Mesenteric fat pad (tissue), 1 donor: ENCODE results near the gene ALG1. TPM values are rescaled to one million over a fixed set of nuclear protein-coding genes. Genes with fewer than 3 reads are reported as not detected.

Experiments
- DNase-seq: peaks from one replicate; pipeline ENCODE4 v3.0.0-alpha.2; 2020; ENCODE audit warnings: low spot score
- long read RNA-seq: library from polyadenylated mRNA; unstranded; transcript quantifications from one replicate; pipeline ENCODE4 v2.0.0, GENCODE V29; 2020
- total RNA-seq: library from RNA; stranded (reverse); fragmentation: NEBNext Ultra II Directional; extraction: Animal tissue kit (Norgen Biotek cat#: 25700); gene quantifications from one replicate; pipeline ENCODE4 v1.2.1, GENCODE V29; 2021
- donor health status: DM: yes; HTN: yes; CAD: no.

The ALG1 gene, protein sequence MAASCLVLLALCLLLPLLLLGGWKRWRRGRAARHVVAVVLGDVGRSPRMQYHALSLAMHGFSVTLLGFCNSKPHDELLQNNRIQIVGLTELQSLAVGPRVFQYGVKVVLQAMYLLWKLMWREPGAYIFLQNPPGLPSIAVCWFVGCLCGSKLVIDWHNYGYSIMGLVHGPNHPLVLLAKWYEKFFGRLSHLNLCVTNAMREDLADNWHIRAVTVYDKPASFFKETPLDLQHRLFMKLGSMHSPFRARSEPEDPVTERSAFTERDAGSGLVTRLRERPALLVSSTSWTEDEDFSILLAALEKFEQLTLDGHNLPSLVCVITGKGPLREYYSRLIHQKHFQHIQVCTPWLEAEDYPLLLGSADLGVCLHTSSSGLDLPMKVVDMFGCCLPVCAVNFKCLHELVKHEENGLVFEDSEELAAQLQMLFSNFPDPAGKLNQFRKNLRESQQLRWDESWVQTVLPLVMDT
- total RNA-seq: 20.4 TPM
- long read RNA-seq, transcript ALG1-201 (13 exons, 2,132 nt): major isoform, 164 of 189 reads
- long read RNA-seq, partial matches to known transcripts: 2 of 189 reads
- long read RNA-seq, other reads (novel, unspliced or antisense): 23 of 189 reads

DNA sequence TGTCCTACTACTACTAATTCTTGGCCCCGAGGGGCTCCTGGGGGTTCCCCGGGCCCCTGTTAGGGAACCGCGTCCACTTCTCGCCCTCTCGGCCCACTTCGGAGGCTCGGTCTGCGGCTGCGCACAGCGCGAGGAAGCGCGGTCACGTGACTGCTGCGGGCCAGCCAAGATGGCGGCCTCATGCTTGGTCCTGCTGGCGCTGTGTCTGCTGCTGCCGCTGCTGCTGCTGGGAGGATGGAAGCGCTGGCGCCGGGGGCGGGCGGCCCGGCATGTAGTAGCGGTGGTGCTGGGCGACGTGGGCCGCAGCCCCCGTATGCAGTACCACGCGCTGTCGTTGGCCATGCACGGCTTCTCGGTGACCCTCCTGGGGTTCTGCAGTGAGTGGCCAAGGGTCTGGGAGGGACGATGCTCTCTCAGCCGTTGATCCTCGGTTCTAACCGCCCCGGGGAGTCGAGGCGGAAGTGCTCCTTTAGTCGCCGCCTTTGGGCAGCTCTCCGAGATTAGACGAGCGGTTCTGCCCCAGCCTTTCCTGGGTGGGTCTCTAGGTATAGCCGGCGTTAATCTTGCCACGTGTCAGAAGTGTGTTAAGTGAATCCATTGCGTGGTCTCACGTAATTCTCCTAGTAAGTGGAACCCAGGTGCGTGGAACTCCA lies at the start of gene ALG1:
ALG1 (plus strand) TSS at position 163 of the 653 bp plus-strand sequence; CDS start at position 170, 7 bp downstream.
- peak; percentile 98 for DNase-seq

DNA sequence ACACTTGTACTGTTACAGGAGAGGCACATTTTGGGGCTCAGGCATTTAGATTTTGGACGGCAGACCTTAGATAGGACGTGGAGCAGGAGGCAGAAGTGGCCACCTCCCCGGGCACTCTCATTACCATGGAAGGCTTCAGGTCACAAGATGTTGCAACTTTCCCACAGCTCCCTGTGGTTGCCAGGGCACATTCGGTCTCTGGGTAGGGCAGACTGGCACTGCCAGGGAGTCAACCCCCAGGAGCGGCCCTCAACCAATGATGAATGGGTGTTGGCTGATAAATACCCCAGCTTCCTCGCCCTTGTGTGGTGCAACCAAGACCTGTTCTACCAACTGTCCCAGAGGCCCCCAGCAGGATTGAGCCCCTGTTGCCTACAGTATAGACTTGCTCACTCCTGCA lies 49.1 kb upstream of the ALG1 start:
- no peak for DNase-seq

DNA sequence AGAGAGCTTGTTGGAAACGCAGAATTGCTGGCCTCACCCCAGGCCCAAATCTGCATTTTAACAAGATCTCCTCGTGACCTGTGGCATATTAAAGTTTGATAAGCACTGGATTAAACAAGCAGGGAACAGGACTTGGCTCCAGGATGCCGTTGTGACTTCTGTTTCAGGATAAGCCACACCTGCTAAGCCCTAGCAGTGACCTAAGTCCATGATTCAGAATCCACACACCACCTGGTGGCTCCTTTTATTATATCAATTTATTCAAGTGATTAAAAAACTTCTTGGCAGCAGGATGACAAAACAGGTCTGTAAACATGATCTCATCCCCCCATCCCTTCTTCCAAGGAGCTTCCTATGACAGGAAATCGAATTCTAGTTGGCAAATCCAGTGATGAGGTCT lies 47.0 kb upstream of the ALG1 start:
- no peak for DNase-seq

DNA sequence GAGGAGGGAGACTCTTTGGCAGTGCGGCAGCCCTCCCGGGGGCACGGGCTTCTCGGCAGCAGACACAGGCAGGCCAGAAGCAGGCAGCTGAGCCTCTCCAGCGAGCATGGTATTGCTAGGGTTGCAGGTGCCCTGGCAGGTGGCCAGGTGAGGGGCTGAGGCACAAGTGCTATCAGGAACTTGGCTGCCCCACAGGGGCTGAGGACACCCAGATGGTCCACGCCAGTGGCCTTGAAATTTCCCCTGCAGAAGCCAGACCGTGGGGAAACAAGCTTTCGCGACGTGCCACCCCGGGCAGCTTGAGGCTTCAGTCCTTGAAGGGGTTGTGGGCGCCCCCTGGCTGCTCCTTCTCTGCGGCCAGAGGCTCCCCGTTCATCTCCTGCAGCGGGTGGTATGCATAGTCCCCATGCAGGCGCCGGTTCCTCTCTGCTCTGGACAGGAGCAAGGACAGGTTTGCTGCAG lies 46.4 kb upstream of the ALG1 start:
- DNase-seq: no peak

DNA sequence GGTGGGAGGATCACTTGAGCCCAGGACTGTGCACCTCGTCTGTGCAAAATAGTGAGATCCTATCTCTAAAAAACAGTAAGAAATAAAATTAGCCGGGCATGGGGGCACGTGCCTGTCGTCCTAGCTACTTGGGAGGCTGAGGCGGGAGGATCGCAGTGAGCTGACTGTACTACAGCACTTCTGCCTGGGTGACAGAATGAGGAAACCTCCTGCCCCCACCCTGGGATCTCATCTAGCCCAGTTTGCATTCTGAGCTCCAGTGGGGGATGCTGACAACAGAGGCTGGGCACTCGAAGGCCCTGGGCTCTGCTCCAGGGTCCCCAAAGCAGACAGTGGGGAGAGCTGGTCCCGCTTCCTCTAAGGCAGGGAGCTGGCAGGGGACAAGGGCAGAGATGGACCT lies 45.0 kb upstream of the ALG1 start:
- no peak for DNase-seq

DNA sequence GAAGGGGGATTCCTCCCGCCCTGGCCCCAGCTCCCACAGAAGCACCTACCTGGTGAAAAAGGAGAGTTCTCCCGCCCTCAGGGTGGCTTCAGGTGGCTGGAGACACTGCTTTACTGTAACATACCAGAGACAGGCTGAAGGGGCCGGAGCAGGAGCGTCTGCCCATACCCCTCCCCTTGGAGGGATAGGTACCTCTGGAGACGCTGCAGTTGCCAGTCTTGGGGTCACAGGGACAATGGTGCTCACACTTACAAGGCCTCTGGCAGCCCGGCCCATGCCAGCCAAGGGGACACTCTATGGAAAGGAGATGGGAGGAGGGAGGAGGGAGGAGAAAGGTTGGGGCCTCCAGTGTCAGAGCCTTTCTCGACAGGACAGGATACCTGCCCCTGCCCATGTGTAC lies 44.6 kb upstream of the ALG1 start:
- no peak for DNase-seq

DNA sequence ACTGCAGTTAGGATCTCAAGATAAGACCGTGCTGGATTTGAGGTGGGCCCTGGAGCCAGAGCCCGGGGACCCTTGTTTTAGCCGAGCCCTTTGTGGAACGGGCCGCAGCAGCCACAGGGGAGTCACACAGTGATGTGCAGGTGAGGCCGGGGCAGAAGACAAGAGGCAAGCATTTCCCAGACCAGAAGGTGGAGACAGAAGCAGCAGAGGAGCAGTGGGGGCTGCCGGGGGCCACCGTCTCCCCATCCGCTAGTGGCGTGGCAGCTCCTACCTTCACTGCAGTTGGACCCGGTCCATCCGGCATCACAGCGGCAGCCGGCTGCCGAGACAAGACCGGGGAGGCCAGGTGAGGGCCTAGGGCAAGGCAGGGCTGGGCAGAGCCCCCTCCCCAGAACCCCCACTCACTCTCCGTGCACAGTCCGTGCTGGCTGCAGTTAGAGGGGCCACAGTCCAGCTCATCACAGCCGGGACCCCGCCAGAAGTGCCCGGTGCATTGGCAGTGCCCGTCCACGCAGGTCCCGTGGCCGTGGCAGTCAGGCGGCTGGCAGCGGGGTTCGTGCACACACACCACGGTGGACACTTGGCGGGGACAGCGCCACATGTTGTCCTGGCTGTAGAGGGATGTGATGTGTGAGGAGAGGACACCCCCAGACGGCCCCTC lies 43.9 kb upstream of the ALG1 start:
- DNase-seq: no peak

DNA sequence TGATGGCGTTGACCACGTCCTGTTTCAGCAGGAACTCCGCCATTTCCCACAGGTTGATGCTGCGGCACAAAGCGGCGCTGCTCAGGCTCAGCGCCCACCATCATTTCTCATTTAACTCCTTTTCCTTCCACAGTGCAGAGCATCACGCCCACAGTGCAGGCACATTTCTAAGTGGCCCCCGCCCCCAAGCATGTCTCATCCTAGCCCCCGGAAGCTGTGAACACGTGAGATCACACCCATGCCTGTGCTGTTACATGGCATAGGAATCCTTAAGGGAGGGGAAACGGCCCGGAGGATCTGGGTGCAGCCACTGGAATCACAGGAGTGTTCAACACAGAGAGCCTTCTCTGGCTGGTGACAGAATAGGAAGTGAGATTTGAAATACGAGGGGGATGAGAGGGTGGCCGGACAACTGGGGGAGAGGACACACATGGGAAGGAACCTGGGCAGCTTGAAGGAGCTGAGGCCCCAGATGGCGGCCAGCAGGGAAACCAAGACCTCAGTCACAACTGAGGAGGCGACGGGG lies 42.6 kb upstream of the ALG1 start:
- DNase-seq: no peak

DNA sequence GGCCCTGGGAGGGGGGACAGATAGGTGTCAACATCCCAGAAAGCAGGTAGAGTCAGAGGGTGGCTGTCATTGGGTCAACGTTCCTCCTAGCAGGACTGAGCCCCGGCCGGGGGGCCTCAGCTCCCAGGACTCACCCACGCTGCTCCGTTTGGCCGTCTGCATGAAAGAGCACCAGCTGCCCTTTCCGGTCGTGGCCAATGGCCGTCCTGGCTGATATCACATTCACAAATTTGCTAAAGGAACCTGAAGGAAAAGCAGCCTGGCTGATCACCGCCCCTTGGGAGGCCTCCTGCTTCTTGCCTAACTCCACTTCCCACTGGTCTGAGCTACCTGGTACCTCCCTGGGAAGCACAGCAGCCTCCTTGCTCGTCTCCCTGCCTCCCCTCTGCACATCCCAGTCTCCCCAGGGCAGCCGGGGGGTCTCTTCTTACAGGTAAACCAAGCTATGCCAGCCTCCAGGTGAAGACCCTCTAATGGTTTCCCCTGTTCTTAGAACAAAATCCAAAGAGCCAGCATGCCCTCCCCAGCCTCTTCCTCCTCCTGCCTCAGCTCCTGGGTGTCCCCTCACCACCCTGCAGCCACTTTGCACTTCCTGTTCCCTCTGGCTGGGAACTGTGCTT lies 41.3 kb upstream of the ALG1 start:
- no peak for DNase-seq

DNA sequence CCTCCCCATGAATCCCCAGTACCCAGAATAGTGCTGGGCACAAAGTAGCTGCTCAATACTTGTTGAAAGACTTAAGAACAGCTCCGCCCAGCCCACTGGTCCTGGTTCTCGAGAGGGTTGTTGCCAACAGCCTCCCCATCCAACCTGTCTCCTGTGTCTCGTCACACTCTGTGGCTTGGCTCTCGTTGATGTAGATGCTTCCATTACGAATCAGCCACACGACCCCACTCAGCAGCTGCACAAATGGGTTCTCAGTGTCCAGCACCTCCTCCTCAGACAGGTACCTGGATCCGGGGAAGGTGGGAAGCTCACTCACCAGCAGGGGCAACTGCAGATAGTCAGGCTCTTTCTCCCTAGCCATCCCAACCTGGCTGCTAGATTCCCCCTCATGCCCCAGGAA lies 40.0 kb upstream of the ALG1 start:
- DNase-seq: no peak

DNA sequence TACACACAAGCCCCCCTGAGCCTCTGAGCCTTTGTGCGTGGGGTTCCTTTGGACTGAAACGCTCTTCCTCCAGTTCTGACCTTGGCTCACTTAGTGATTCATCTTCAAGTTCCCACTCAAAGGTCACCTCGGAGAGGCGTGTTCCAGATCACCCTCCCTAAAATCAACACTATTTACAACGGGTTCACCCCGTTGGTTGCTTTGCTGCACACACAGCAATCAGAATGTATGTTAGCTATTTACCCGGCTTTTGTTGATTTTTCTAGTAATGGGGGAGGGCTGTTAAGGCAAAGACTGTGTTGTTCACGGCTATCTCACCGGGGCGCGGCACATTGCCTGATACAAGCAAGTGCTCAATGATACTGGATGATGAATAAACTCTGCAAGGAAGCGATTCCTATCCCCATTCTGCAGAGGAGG lies 38.9 kb upstream of the ALG1 start:
- DNase-seq: no peak

DNA sequence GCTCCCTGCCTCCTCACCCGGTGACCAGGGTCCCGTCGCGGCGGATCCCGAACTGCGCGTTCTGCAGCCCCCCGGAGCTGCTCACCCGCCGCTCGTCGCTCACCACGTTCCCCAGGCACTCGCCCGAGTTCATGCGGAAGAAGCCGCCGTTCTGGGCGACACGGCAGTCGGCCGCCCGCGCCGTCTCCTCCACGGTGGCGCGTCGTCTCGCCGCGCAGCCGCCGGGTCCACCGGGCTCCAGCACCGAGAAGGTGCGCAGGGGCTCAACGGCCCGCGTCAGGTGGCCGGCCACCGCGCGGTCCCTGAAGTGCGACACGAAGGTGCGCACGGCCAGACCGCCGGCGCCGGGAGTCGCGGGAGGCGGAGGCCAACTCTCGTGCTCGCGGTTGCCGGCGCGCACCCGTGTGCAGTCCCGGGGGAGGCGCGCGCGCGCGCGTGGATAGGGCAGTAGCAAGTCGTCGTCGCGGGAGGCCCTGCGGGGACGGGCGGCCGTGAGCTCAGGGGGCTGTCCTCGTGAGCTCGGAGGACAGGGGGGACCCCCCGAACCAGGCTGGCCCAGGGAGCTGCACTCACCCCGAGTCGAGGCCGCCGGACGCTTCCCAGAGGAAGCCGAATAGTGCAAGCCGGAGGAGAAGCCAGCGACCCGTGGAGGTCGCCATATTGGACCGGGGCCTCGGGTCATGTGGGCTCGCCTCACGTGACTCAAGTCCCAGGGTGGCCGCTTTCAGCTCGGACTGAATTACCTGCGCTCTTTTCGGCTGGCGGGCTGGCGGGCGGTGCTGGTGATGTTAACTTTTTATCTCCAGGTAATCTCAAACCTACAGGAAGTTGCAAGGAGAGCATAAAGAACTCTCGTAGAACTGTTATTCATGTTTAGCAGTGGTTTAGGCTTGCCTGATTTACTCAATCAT lies 38.1 kb upstream of the ALG1 start, which contains the start of gene NAGPA:
NAGPA (minus strand) TSS at position 680 of the 911 bp plus-strand sequence; CDS start at position 659, 21 bp downstream.
- peak; percentile 95 for DNase-seq

DNA sequence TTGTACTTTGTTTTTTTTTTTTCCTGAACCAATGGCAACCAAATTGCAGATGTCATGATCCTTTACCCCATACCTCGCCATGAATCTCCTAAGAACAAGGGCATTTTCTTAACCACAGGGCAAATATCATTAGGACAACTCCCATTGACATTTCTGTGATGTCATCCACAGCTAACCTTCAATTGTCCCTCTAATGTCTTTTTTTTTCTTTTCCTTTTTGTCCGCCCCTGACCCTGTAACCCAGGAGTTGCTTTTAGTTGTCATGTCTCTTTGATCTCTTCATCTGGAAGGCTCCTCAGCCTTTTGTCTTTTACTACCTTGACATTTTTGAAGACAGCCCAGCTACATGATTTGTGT lies 37.5 kb upstream of the ALG1 start:
- no peak for DNase-seq

DNA sequence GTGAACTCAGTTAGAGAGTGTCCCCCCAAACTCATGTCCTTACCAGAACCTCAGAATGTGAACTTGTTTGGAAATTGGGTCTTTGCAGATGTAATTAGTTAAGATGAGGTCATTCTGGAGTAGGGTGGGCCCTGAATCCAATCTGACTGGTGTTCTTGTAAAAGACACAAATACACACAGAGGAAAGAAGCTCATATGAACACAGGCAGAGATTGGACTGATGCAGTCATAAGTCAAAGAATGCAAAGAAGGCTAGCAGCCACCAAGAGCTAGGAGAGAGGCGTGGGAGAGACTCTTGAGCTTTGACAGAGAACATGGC lies 35.8 kb upstream of the ALG1 start:
- DNase-seq: no peak

DNA sequence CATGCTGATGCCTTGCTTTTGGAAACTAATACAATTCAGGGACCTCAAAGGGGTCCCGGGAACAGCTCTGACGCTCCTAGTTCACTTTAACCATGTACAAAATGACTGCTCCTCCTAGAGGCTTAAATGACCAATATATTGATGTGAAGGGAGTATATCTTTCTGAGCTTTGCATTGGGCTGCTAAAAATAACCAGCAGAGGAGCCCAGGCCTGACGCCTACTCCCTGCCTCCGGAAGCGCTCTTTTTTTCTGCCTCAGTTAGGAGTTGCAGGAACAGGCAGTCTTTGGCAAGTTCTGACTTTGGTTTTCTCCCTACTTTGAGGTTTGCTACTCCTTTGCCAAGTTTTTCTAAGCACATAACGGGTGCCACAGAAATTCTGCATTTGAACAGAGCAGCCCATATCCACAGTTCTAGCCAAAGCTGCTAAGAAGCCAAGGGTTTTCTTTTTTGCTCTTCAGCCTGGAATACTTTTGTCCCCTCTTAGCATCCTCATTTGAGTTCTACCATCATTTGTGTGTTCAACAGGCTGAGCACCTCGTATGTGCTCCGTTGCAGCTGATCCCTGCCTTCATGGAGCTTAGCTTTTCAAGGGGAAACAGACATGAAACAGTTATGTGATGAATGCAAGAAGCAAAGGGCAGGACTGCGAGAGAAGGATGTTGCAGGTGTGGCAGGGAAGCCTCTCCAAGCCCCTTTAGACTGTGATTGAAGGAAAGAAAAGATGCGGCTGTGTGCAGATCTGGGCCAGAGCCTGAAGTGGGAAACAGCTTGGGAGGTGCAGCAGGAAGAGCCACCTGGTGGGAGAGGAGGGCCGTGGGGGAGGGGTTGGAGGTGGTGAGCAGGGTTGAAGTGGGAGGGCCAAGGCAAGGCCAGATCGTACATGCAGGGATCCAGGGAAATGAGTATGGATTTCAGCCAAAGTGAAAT lies 35.2 kb upstream of the ALG1 start:
- no peak for DNase-seq

DNA sequence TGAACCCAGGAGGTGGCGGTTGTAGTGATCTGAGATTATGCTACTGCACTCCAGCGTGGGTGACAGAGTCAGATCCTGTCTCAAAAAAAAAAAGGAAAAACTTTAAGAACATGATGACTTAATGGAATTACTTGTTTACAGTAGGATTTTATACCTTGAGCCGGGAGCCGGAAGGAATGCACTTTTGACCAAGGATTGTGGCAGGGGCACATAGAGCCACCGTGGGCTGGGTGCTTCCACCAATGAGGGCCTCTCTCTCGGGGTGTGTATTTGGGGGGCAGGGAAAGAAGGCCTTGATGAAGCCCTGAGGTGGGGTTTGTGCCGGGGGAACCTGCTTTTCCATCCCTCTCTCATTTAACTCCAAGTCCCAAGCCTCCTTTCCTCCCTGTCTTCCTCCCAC lies 31.2 kb upstream of the ALG1 start:
- no peak for DNase-seq

DNA sequence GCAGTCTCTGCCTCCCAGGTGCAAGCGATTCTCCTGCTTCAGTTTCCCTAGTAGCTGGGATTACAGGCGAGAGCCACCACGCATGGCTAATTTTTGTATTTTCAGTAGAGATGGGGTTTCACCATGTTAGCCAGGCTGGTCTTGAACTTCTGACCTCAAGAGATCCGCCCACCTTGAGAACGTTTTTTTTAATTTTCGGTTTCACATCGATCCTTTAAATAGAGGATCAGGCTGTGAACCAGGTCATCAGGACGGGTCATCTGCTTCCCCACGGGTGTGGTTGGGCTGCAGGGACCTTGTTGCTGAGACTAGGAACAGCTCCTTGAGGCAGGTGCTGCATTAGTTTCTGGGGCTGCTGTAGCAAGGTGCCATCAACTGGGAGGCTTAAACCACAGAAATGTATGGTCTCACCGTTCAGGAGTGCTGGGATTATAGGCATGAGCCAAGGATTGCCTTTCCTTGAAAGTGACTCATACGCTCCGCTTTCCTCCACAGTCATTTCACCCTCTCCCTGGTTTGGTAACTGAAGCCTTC lies 30.0 kb upstream of the ALG1 start:
- no peak for DNase-seq

DNA sequence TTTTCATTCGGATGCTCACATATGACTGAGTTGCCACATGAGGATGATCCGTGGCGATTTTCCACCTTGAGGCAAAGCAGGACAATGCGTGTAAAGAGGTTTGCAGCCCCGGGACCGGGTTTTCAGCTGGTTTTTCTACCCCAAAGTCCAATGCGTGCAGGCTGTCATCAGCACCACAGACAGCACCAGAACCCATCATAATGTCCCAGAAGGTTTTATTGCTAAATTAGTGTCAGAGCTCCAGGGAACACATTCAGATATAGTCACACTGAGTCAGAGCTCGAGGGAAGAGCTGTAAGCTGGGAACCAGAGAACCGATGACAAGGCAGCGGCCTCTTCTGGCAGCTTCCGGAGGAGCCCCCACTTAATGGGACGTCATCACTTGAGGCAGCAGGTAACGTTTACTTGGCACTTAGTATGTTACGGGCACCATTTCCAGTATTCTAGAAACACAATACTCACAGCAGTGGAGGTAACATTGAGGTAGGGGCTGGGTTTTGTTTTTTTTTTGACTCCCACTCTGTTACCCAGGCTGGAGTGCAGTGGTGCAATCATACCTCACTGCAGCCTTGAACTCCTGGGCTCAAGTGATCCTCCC lies 29.0 kb upstream of the ALG1 start:
- no peak for DNase-seq
